Stimulated activated CD4-positive, alpha-beta T cell treated with anti-CD3 and anti-CD28 coated beads, TNF-alpha, amount 100 ng/mL, for 4 hours (primary cell): ENCODE data around the gene P4HTM.
A peak's percentile ranks its signal among the peaks of the same experiment; 100 is the strongest.

Experiments used
- DNase-seq, 3 experiments: peaks; one replicate each; pipeline ENCODE4 v3.0.0-alpha.2; 2020; ENCODE audit warnings: low read depth in 3 of 3

The P4HTM gene

DNA sequence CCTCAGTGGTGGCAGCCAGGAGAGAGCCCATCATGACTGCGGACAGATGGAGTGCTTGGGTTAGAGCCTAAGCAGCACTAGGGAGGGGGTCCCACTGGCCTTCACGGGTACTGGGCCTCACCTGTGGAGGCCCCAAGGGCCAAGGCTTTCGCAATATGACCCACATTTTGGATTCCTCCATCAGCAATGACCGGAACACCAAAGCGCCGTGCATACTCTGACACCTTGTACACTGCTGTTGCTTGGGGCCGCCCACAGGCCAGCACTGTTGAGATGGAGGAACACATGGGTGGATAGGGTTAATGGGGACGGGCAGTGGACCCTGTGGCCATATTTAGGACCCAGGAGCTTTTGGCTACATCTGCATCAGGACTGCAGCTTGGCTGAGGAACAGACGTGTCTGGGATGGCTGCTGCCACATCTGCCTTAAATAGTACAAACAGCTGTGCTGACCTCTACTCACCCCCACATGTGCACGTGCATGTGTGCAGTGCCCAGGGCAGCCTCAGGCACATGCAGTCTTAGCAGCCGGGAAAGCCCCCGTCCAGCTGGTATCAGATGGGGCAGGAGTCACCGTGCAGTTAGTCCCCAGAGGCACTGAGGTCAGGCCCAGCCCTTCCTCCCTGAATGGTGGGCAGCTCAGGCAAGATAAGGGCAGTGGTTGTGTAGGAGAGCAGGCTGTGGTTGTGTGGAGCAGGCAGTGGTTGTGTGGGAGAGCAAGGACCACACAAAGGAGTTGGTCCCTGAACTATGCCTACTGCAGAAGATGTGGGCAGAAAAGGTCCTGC is 35.2 kb downstream of the P4HTM start:
- no peak for DNase-seq

GRCh38 chr3:49025793-49026520 is 35.9 kb downstream of the P4HTM start:
- DNase-seq, result no peak

GRCh38 chr3:49026536-49026935 is 36.5 kb downstream of the P4HTM start:
- DNase-seq, result no peak

DNA sequence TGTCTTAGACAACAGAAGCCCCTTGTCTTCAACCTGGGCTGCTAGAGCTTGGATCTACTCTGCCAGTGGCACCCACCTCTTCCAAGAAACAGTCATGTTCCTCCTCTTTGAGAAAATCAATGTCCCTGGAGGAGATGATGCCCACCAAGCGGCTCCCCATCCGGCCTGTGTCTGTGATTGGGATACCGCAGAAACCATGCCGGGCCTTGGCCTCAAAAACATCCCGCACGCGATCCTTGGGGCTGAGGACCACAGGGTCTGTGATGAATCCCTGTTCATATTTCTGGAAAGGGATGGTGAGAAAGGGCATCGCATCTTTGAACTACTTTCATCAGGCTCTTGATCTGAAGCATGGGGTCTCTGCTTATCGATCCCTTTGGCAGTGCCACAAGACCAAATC is 37.6 kb downstream of the P4HTM start:
- DNase-seq, result no peak

GRCh38 chr3:49028298-49028672 is 38.2 kb downstream of the P4HTM start:
- DNase-seq, result no peak

DNA sequence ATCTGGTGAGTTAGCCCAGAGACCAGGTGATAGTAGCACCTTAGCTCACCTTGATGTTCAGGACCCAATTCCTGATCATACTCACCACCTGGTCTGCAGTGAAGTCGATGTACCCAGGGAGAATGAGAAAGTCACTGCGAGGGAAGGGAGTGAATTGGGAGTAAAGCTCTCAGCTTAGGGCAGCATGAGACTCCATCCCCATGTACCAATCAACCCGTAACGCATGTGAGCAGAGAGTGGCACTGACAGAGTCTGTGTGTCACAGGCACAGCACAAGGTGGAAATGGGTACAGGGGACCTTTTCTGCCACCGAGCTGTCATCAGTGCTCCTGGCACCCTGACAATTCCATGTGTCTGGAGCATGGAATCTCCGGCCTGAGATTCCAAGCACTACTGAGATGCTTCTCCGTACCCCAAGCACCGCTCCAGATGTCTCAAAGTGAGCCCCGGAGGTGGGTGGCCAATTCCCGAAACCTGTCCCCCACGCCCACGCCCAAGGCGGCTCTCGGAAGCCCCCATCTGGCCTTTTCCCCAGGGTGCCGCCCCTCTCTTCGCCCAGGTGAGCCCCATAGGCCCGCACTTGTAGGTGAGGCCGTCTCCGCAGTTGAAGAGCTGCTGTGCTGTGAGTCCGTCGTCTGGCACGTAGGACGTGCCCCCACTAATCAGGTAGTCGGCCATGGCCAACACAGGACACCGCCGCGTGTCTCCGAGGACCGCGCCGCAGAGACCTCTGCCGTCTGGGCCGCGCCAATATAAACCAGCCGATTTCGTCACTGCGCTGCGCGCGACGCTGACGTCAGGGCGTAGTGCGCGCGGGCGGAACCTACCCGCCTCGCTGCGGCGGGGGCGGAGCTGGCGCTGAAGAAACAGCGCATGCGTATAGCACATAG is 38.9 kb downstream of the P4HTM start, which contains the start of gene IMPDH2:
Gene IMPDH2 (minus strand): TSS at position 726 of the 890 bp plus-strand sequence. CDS start 48 bp downstream, at position 678.
- DNase-seq, result peak; percentile 88 to 91 (median 90)

GRCh38 chr3:49029563-49029884 is 39.5 kb downstream of the P4HTM start:
- no peak for DNase-seq

- DNase-seq, result no peak
These were observed 40.3 kb downstream of the P4HTM start for GRCh38 chr3:49030321-49030720.

- DNase-seq, result no peak
These were observed 42.7 kb downstream of the P4HTM start for GRCh38 chr3:49032646-49033304.

- no peak for DNase-seq
These were observed 44.6 kb downstream of the P4HTM start for GRCh38 chr3:49034650-49035049.

DNA sequence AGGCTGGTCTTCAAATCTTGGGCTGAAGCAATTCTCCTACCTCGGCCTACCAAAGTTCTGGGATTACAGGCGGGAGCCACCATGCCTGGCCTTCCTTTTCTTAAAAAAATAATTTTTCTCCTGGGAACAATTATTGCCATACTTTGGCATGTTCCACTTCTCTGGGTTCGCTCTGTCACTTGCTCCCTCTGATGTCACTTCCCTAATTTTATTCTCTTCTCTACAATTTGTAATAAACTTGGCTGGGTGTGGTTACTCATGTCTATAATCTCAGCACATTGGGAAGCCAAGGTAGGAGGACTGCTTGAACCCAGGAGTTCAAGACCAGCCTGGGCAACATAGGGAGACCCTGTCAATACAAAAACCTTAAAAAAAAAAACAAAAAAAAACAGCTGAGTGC is 45.2 kb downstream of the P4HTM start:
- DNase-seq, result no peak

- no peak for DNase-seq
These were observed 63.5 kb downstream of the P4HTM start for GRCh38 chr3:49053543-49053942.

- no peak for DNase-seq
These were observed 64.4 kb downstream of the P4HTM start for GRCh38 chr3:49054344-49054862.
